Right ventricle myocardium inferior (tissue), 1 donor: ENCODE data around the gene GLRX2. TPM values are rescaled to one million over a fixed set of nuclear protein-coding genes. Genes with fewer than 3 reads are reported as not detected.
"Not testable (repeated sequence)": the region's sequence is repeated elsewhere in the genome, so short reads cannot be mapped to it uniquely, and the experiment has no call there.

ENCODE experiments used
- ATAC-seq: fragments of 200-7000 bp; cut with Tn5 transposase; one replicate; pipeline ENCODE4 v1.9.1; 2020; ENCODE audit warnings: mild to moderate bottlenecking, moderate library complexity
- DNase-seq: peaks from one replicate; pipeline ENCODE4 v3.0.0; 2021; ENCODE audit errors: missing footprints
- intact Hi-C: fragments of 100-400 bp; cut with DNase I; formaldehyde crosslinking; loops from one replicate; pipeline ENCODE4 v1.11.0; 2022
- total RNA-seq: library from RNA; stranded (reverse); fragmentation: NEBNext Ultra II Directional; extraction: Animal tissue kit (Norgen Biotek cat#: 25700); gene quantifications from one replicate; pipeline ENCODE4 v1.2.1, GENCODE V29; 2021
- donor health status: DM: no; HTN: yes; CAD: no; lungs with severe emphysema.

Gene GLRX2
- total RNA-seq, 1 donor from 2014 or later, result 45.3 TPM

- no peak for ATAC-seq
- DNase-seq, result no peak
- intact Hi-C loops, result no loop called here
Measured at GRCh38 chr1:193077991-193078390, 27.2 kb downstream of the GLRX2 start.

- DNase-seq (no peak), ATAC-seq (no peak)
- intact Hi-C loops, result no loop called here
Measured at GRCh38 chr1:193070942-193071341, 34.3 kb downstream of the GLRX2 start.

GRCh38 chr1:193070386-193070753 is 34.8 kb downstream of the GLRX2 start:
- DNase-seq (no peak), ATAC-seq (no peak)
- intact Hi-C loops, result no loop called here

- no peak for ATAC-seq
- intact Hi-C loops, result no loop called here
- no peak for DNase-seq
Measured at GRCh38 chr1:193069748-193070385, 35.3 kb downstream of the GLRX2 start.

- intact Hi-C loops, result no loop called here
- ATAC-seq, result no peak
- DNase-seq, result no peak
Measured at GRCh38 chr1:193068013-193068412, 37.2 kb downstream of the GLRX2 start.

GRCh38 chr1:193066606-193067005 is 38.6 kb downstream of the GLRX2 start:
- DNase-seq, result no peak
- intact Hi-C loops, result no loop called here
- no peak for ATAC-seq

- ATAC-seq (no peak), DNase-seq (no peak)
- intact Hi-C loops, result no loop called here
Measured at GRCh38 chr1:193065954-193066353, 39.3 kb downstream of the GLRX2 start.

GRCh38 chr1:193062698-193063463 is 42.3 kb downstream of the GLRX2 start:
- no peak for DNase-seq
- intact Hi-C loops, result no loop called here
- no peak for ATAC-seq

- no peak for DNase-seq
- intact Hi-C loops, result no loop called here
- ATAC-seq, result no peak
Measured at GRCh38 chr1:193060938-193061337, 44.3 kb downstream of the GLRX2 start.

GRCh38 chr1:193060406-193060805 is 44.8 kb downstream of the GLRX2 start:
- intact Hi-C loops, result no loop called here
- DNase-seq (no peak), ATAC-seq (no peak)

- DNase-seq (no peak), ATAC-seq (no peak)
- intact Hi-C loops, result no loop called here
Measured at GRCh38 chr1:193060115-193060403, 45.2 kb downstream of the GLRX2 start.

GRCh38 chr1:193059282-193060114 is 45.7 kb downstream of the GLRX2 start, which contains the start of the genes RO60 and UCHL5:
TSS of gene RO60 (plus strand) at chr1:193059612. CDS start at chr1:193069055, 9,443 bp downstream.
TSS of gene UCHL5 (minus strand) at chr1:193059360. CDS start at chr1:193059260, 100 bp downstream.
- DNase-seq, result peak; percentile 97
- intact Hi-C loops, result loop anchor here (2.0 to 5.0 kb wide), 2 partner anchors 45 to 63 kb away; partner anchors contain the start of genes CDC73 and GLRX2
- ATAC-seq, result peak; percentile 99

- DNase-seq (peak; percentile 68), ATAC-seq (no peak)
- intact Hi-C loops, result loop anchor here (2.0 to 5.0 kb wide), 2 partner anchors 46 to 64 kb away; partner anchors contain the start of genes CDC73 and GLRX2
Measured at GRCh38 chr1:193058529-193059281, 46.5 kb downstream of the GLRX2 start.

GRCh38 chr1:193054169-193054675 is 51.0 kb downstream of the GLRX2 start:
- DNase-seq, result no peak
- intact Hi-C loops, result no loop called here
- ATAC-seq, result no peak

- intact Hi-C loops, DNase-seq, ATAC-seq: not testable (repeated sequence)
Measured at GRCh38 chr1:193048913-193049312, 56.3 kb downstream of the GLRX2 start.
